ENCODE measurements around the gene MED20. TPM values are rescaled to one million over a fixed set of nuclear protein-coding genes. Genes with fewer than 3 reads are reported as not detected.
A peak's percentile ranks its signal among the peaks of the same experiment; 100 is the strongest.
"Not testable (repeated sequence)": the region's sequence is repeated elsewhere in the genome, so short reads cannot be mapped to it uniquely, and the experiment has no call there.

Gene MED20
- total RNA-seq = 10 to 100 TPM; 11.9 to 17.8 TPM
- long read RNA-seq, donor 1, transcript MED20-201 (4 exons, 2,438 nt) = major isoform, 6 of 8 reads
- long read RNA-seq, donor 1, partial matches to known transcripts = 0 of 8 reads
- long read RNA-seq, donor 1, other reads (novel, unspliced or antisense) = 2 of 8 reads
- long read RNA-seq, donor 2, transcript MED20-201 (4 exons, 2,438 nt) = major isoform, 21 of 29 reads
- long read RNA-seq, donor 2, partial matches to known transcripts = 0 of 29 reads
- long read RNA-seq, donor 2, other reads (novel, unspliced or antisense) = 6 of 29 reads

GRCh38 chr6:41920921-41921711 lies at the start of gene MED20, which contains the start of gene BYSL:
MED20 (minus strand) TSS chr6:41921139; CDS start chr6:41921018, 121 bp downstream.
BYSL (plus strand) TSS chr6:41921499; CDS start chr6:41921563, 64 bp downstream.
- intact Hi-C loops (cut with DNase I) = no loop called here
- peak; percentile 98 for DNase-seq (ENCODE audit: low spot score)

DNA sequence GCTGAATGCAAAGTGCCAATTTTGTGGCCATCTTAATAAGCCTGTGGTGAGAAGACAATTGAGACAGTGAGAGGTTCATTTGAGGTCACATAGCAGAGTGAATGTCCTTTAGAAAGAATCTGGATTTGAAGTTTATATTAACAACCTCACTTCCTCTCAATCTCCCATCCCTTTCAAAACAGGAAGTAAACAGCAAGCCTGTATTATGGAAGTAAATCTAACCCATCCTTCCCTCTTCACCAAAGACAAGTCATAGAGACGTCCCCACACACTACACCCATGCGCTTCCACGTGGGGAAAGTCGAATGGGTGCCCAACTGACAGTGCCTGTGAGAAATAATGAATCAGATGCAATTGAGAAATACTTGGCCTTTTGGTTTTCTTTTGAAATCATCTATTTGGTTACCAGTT lies 49.5 kb upstream of the MED20 start:
- intact Hi-C loops (cut with DNase I) = no loop called here
- DNase-seq (ENCODE audit: low spot score) = peak; percentile 83

GRCh38 chr6:41967312-41968287 lies 46.7 kb upstream of the MED20 start:
- no peak for DNase-seq (ENCODE audit: low spot score)
- intact Hi-C loops (cut with DNase I) = no loop called here

GRCh38 chr6:41966961-41967311 lies 46.0 kb upstream of the MED20 start:
- no peak for DNase-seq (ENCODE audit: low spot score)
- intact Hi-C loops (cut with DNase I) = no loop called here

DNA sequence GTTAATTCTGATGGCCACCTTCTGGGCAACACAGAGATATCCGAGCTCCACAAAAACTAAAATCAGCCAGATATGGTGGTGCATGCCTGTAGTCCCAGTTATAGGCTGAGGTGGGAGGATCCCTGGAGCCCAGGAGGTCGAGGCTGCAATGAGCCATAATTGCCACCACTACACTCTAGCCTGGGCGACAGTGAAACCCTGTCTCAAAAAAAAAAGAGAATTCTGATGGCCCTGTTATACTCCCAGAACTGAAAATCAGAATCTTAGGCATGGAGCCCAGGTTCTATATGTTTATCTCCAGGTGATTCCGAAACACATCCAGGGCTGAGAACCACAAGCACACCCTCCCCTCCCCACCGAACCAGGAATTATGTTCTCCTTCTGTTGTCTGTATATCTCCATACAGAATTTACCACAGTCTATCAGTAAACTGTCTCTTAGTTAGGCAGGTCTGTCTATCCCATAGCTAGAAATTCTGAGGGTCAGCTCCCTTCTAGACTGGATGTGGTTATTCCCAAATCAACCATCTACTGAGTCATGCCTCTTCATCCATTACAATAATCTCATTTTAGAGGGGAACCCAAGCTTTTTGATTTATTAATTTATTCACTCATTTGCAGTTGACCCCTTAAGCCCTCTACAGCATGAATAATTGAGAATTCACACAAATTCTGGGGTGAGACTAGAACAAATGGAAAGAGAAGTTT lies 45.4 kb upstream of the MED20 start:
- intact Hi-C loops (cut with DNase I) = no loop called here
- DNase-seq (ENCODE audit: low spot score) = no peak

DNA sequence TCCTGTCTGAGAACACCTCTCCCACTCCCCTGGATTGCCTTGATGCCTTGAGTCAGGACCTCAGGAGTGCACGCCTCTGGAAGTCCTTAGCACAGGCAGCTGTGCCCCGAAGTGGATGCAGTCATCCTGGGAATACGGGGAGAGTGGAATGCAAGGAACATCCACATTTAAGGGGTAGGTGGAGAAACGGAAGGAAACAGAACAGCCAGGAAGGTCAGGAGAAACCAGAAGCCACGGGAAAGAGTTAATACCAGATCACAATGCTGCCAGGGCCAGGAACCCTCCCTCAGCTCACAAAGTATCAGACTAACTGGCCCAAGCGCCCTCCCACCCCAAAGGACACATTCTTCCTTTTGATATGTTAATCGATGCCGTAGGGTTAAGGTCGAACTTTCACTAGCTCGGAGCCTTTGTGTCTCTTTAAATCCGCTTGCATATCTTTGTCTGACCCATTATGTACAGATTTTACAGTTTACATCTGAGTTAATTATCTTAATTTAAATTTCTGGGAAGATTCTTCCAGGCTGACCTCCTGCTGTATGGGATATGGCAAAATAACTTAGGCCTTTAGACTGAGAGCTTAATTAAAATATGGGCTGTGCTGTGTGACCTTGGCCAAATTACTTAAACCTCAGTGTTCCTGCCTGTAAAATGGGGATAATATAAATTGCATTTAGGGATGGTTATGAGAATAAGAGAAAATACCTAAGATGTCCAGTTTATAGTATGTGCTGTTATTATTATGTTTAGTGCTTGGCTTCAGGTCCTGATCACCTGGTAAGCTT lies 44.7 kb upstream of the MED20 start:
- intact Hi-C loops (cut with DNase I) = no loop called here
- no peak for DNase-seq (ENCODE audit: low spot score)

- intact Hi-C loops (cut with DNase I) = no loop called here
- no peak for DNase-seq (ENCODE audit: low spot score)
Measured at GRCh38 chr6:41964201-41964887, 43.4 kb upstream of the MED20 start.

DNA sequence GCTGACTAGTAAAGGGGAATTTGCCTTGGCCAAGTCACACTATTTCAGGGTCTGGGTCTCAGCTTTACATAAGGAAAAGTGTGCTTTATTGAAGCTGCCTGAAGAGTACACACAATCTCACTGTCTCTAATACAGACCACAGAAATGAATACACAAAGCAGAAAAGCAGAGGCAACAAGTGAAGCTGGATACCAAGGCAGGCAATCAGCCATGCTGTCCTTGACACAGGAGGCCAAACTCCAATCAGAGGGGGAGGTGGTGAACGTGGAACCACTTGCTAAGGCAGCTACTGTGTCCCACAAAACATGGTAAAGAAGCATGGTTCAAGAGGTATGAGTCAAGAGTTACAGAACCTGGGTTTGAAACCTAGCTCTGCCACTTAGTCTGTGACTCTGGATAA lies 42.4 kb upstream of the MED20 start:
- DNase-seq (ENCODE audit: low spot score) = no peak
- intact Hi-C loops (cut with DNase I) = no loop called here

- intact Hi-C loops (cut with DNase I) = no loop called here
Measured at GRCh38 chr6:41960028-41960427, 39.1 kb upstream of the MED20 start.

GRCh38 chr6:41958022-41958856 lies 37.3 kb upstream of the MED20 start:
- intact Hi-C loops (cut with DNase I) = no loop called here
- DNase-seq (ENCODE audit: low spot score) = no peak

More at GRCh38 chr6:41960028-41960427, 39.1 kb upstream of the MED20 start:
- no peak for DNase-seq (ENCODE audit: low spot score)

DNA sequence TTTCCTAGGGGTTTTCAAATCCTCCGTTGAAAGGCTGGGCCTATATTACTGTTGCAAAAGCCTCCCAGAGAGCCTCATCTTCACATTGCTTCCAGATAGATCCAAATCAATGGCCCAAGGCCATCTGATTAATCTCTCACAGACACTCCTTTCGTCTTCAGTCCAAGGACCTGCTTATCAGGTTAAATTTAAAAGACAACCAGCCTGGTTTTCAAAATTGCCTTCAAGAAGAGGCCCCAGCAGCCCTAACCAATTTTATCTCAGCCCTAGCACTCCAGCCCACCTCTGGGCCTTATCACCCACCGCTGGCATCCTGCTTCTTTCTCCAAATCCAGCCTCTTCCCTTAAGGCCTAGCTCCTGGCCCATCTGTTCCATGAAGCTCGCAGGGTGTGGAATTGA lies 36.2 kb upstream of the MED20 start:
- no peak for DNase-seq (ENCODE audit: low spot score)
- intact Hi-C loops (cut with DNase I) = no loop called here

- no peak for DNase-seq (ENCODE audit: low spot score)
- intact Hi-C loops (cut with DNase I) = no loop called here
Measured at GRCh38 chr6:41955412-41955811, 34.5 kb upstream of the MED20 start.

GRCh38 chr6:41954668-41955067 lies 33.7 kb upstream of the MED20 start:
- intact Hi-C loops (cut with DNase I) = no loop called here

DNA sequence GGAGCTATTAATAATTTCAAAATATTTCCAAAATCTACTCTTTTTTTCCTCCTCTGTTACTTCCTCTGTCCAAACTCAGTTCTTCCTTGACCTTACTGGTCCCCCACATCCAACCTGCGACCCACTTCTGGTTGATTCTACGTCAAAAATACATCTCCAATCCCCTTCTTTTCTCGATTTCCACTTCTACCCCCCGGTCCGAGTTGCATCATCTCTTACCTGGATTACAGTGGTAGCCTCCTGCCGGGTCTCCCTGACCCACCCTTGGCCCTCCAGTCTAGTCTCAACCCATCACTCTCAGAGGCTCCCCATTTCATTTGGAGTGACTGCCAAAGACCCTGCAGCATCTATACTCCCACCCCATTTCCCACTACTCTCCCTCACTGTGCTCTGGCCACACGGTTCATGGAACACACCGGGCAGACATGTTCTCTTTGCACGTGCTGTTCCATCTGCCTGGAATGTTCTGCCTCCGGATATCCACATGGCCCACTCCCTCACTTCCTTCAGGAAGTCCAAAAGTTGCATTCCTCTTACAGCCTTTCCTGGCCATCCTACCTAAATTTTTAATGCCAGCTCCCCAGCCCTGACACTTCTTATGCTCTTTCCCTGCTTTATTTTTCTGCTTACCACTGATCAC lies 26.8 kb upstream of the MED20 start:
- intact Hi-C loops (cut with DNase I) = no loop called here

More at GRCh38 chr6:41954668-41955067, 33.7 kb upstream of the MED20 start:
- no peak for DNase-seq (ENCODE audit: low spot score)

GRCh38 chr6:41943456-41943855 lies 22.5 kb upstream of the MED20 start:
- intact Hi-C loops (cut with DNase I) = no loop called here

More for the DNA sequence above, 26.8 kb upstream of the MED20 start:
- DNase-seq (ENCODE audit: low spot score) = no peak

DNA sequence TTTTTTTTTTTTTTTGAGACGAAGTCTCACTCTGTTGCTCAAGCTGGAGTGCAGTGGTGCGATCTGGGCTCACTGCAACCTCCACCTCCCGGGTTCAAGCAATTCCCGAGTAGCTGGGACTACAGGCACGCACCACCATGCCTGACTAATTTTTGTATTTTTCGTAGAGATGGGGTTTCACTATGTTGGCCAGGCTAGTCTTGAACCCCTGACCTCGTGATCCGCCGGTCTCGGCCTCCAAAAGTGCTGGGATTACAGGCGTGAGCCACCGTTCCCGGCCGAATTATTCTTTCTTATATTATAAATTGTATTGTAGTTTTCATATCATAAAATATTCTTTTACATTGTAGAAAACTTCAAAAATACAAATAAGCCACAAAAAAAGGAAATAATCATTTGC lies 21.9 kb upstream of the MED20 start:
- DNase-seq (ENCODE audit: low spot score); intact Hi-C loops (cut with DNase I): not testable (repeated sequence)

More at GRCh38 chr6:41943456-41943855, 22.5 kb upstream of the MED20 start:
- DNase-seq (ENCODE audit: low spot score) = no peak

All from posterior vena cava (tissue), 2 donors.